Vagina (tissue), 2 donors: ENCODE data around the gene UBA3. TPM values are rescaled to one million over a fixed set of nuclear protein-coding genes. Genes with fewer than 3 reads are reported as not detected.

ENCODE experiments used
- DNase-seq, 2 donors: peaks; one replicate each; pipeline ENCODE4 v3.0.0-alpha.2; 2017; ENCODE audit errors: extremely low spot score in 2 of 2
- H3K27ac ChIP-seq: fragments of 200-600 bp; sonication (generic); one replicate; pipeline ENCODE4 v1.5.1; 2019
- H3K27me3 ChIP-seq: fragments of 200-600 bp; sonication (generic); one replicate; pipeline ENCODE4 v1.5.1; 2019
- H3K36me3 ChIP-seq, 2 donors: fragments of 200-600 bp; sonication (generic); one replicate each; pipeline ENCODE4 v1.5.1; 2017 to 2019
- H3K4me1 ChIP-seq: fragments of 200-600 bp; sonication (generic); one replicate; pipeline ENCODE4 v1.5.1; 2019
- H3K4me3 ChIP-seq, 2 donors: fragments of 200-600 bp; sonication (generic); 1 replicate in 1 of 2; 2 replicates in 1 of 2; pipeline ENCODE4 v1.5.1; 2016 to 2019
- H3K9me3 ChIP-seq: fragments of 200-600 bp; sonication (generic); one replicate; pipeline ENCODE4 v1.5.1; 2019
- POLR2A ChIP-seq, 2 donors: fragments of 450-650 bp; IDR thresholded peaks; one replicate each; pipeline ENCODE4 v1.6.1; 2017; ENCODE audit warnings: antibody characterized with exemption in 2 of 2, mild to moderate bottlenecking in 2 of 2, moderate library complexity in 2 of 2
- POLR2AphosphoS5 ChIP-seq, 2 donors: sonication (generic); formaldehyde crosslinking; IDR thresholded peaks; one replicate each; pipeline ENCODE4 v1.9.0; 2017; ENCODE audit warnings: antibody characterized with exemption in 2 of 2, mild to moderate bottlenecking in 2 of 2, low read depth in 1 of 2; ENCODE audit not compliant: insufficient read depth in 1 of 2
- intact Hi-C: fragments of 100-400 bp; cut with DNase I; formaldehyde crosslinking; loops from one replicate; pipeline ENCODE4 v1.15.1; 2023
- total RNA-seq: library from RNA; depleted of rRNA; stranded (reverse); fragments of >200 nt; gene quantifications from one replicate; pipeline ENCODE4 v1.2.3, GENCODE V29; 2016
- TF ChIP-seq, protein P1 (sequence below), 3 experiments: fragments of 450-650 bp in 2 of 3; fragments of 200-600 bp in 1 of 3; sonication (generic) in 1 of 3; IDR thresholded peaks; one replicate each; pipeline ENCODE4 v1.5.1; 2017 to 2019; ENCODE audit warnings: antibody characterized with exemption in 3 of 3, mild to moderate bottlenecking in 2 of 3, moderate library complexity in 2 of 3

Gene UBA3
- total RNA-seq, 1 donor from 2014 or later, result 84.7 TPM

DNA sequence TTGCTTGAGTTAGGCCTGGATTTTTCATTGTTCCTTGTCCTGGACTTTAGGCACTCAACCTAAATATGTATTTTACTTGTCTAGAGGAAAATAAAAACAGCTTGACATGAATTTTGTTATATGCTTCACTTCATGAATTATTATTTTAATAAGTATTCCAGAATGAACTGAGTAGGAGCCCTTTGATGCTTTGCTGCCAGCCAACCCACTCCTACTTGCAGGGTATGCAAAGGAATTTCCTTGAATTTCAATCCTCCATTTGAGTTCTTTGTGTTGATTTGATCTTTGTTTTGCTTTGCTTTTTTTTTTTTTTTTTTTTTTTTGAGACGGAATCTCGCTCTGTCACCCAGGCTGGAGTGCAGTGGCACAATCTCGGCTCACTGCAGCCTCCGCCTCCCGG lies 16.1 kb upstream of the UBA3 start:
- intact Hi-C loops, result no loop called here
- H3K36me3 ChIP-seq, result no peaks in the 10 kb centered on the region
- H3K27me3 ChIP-seq, result no peaks in the 10 kb centered on the region
- peak overlapping the region; percentile 22 for H3K27ac ChIP-seq
- peaks cover 67% of the 10 kb centered on the region for H3K4me1 ChIP-seq
- DNase-seq, result no peak
- no peaks in the 10 kb centered on the region for H3K9me3 ChIP-seq
- H3K4me3 ChIP-seq, result no peak overlapping the region
- no peak for TF ChIP-seq POLR2A (IDR thresholded peaks at IDR 0.05)

DNA sequence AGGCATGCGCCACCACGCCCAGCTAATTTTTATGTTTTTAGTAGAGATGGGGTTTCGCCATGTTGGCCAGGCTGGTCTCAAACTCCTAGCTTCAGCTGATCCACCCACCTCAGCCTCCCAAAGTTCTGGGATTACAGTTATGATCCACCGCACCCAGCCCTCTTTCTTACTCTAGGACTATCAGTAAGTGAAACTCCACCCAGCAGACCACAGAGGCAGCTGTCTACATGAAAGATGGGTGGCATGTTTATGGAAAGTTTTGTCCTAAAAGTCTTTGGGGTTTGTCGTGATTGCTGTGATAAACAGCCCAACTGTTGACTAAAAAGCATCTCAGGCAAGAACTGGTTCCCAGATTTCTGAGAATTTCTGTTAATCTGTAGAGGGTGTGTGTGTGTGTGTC lies 15.5 kb upstream of the UBA3 start:
- intact Hi-C loops, result no loop called here
- DNase-seq, result no peak
- Histone ChIP-seq H3K36me3 (no peaks in the 10 kb centered on the region), H3K4me1 (peaks cover 74% of the 10 kb centered on the region), H3K4me3 (no peak overlapping the region), H3K9me3 (no peaks in the 10 kb centered on the region), H3K27ac (peak overlapping the region; percentile 22), H3K27me3 (no peaks in the 10 kb centered on the region)
- TF ChIP-seq, protein P1, sequence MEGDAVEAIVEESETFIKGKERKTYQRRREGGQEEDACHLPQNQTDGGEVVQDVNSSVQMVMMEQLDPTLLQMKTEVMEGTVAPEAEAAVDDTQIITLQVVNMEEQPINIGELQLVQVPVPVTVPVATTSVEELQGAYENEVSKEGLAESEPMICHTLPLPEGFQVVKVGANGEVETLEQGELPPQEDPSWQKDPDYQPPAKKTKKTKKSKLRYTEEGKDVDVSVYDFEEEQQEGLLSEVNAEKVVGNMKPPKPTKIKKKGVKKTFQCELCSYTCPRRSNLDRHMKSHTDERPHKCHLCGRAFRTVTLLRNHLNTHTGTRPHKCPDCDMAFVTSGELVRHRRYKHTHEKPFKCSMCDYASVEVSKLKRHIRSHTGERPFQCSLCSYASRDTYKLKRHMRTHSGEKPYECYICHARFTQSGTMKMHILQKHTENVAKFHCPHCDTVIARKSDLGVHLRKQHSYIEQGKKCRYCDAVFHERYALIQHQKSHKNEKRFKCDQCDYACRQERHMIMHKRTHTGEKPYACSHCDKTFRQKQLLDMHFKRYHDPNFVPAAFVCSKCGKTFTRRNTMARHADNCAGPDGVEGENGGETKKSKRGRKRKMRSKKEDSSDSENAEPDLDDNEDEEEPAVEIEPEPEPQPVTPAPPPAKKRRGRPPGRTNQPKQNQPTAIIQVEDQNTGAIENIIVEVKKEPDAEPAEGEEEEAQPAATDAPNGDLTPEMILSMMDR (IDR thresholded peaks at IDR 0.05), result no peak
- TF ChIP-seq POLR2A (IDR thresholded peaks at IDR 0.05) (no peak), POLR2AphosphoS5 (IDR thresholded peaks at IDR 0.05; ENCODE audit: insufficient read depth in 1 of 2, low read depth in 1 of 2) (no peak)

DNA sequence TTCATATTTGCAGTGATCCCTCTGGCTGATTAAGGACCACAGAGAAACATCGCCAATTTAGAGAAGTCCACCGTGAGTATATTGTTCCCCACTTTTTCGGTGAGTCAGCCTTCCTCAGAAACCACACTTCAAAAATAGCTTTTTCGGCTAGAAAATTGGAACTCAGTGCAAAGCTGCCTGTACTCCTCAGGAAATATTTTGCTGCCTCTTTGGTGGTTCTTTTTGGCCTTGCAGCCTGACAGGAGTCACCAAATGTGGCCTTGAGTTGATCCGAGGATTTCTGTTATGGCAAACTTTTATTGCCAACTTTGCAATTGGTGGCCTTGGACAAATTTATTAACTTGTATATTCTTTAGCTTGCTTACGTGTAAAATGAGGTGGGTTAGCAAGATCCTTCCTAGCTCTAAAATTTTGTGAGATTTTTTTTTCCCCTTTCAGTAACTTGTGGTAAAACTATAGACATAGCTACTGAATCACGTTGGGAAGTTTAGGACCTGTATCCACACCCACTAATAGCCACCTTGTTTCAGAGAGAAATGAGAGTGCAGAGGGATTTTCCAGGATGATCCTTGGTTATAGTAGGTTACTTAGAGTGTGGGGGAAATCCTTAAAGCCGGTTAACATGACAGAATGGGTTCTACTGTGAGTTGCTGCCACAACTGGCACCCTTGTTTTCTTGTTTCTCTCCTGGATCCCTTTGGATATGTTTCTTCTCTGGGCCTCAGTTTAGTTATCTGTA lies 14.5 kb upstream of the UBA3 start:
- Histone ChIP-seq H3K4me3 (no peak overlapping the region), H3K27ac (peak overlapping the region; percentile 22), H3K36me3 (no peaks in the 10 kb centered on the region), H3K27me3 (no peaks in the 10 kb centered on the region), H3K4me1 (peaks cover 84% of the 10 kb centered on the region), H3K9me3 (no peaks in the 10 kb centered on the region)
- TF ChIP-seq, protein P1 (IDR thresholded peaks at IDR 0.05), result no peak
- TF ChIP-seq POLR2AphosphoS5 (IDR thresholded peaks at IDR 0.05; ENCODE audit: insufficient read depth in 1 of 2, low read depth in 1 of 2), result no peak
- no peak for TF ChIP-seq POLR2A (IDR thresholded peaks at IDR 0.05)
- intact Hi-C loops, result no loop called here
- no peak for DNase-seq

DNA sequence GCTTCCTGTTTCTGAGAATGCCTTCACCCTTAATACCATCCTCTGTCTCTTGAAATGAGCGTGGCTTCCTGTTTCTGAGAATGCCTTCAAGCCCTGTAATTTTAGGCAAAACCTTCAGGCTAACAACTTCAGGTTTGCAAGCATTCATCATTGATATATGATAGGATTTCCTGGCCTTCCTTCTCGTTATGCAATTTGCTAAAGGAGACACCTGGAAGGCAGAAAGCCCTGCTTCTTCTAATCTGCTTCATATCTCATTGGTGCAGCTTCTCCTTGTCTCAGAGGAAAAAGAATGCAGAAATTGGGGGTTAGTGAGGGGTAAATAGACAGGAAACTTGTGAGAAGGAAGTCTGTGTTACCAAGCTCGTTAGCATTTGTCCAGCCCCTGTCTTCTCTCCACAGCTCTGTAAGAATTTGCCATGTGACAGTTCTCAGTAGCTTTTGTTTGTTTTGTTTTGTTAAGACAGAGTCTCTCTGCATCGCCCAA lies 11.9 kb upstream of the UBA3 start:
- no peak overlapping the region for H3K4me3 ChIP-seq
- intact Hi-C loops, result no loop called here
- no peaks in the 10 kb centered on the region for H3K36me3 ChIP-seq
- peak overlapping the region; percentile 21 for H3K27ac ChIP-seq
- H3K4me1 ChIP-seq, result peaks cover 96% of the 10 kb centered on the region
- no peaks in the 10 kb centered on the region for H3K27me3 ChIP-seq
- TF ChIP-seq POLR2AphosphoS5 (IDR thresholded peaks at IDR 0.05; ENCODE audit: insufficient read depth in 1 of 2, low read depth in 1 of 2), result no peak
- no peak for TF ChIP-seq POLR2A (IDR thresholded peaks at IDR 0.05)
- TF ChIP-seq, protein P1 (IDR thresholded peaks at IDR 0.05), result no peak
- H3K9me3 ChIP-seq, result no peaks in the 10 kb centered on the region
- DNase-seq, result no peak

DNA sequence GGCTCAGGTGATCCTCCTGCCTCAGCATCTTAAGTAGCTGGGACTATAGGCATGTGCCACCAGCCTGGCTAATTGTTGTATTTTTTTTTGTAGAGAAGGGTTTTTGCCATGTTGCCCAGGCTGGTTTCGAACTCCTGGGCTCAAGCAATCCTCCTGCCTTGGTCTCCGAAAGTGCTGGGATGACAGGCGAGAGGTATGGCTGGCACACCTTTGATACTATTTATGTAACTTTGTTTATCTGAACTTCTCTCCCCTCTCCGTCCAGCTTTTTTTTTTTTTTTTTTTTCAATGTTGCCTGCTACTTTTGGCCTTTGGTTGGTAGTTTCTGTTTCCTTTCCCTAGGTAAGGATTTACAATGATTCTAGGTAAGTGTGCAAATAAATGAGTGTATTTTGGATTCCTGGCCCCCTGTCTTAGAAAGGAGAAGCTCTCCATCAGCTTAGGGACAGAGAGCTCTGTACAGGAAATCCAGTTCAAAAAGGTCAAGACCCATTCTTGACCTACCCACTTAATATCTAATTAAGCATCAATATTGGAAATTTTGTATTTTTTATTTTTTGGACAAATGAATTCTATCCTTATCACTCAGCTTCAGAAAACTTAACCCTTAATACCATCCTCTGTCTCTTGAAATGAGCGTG lies 11.3 kb upstream of the UBA3 start:
- Histone ChIP-seq H3K4me1 (peaks cover 96% of the 10 kb centered on the region), H3K4me3 (no peak overlapping the region), H3K9me3 (no peaks in the 10 kb centered on the region), H3K36me3 (no peaks in the 10 kb centered on the region), H3K27me3 (no peaks in the 10 kb centered on the region), H3K27ac (peak overlapping the region; percentile 21)
- no peak for DNase-seq
- intact Hi-C loops, result no loop called here
- TF ChIP-seq, protein P1 (IDR thresholded peaks at IDR 0.05), result no peak
- TF ChIP-seq POLR2AphosphoS5 (IDR thresholded peaks at IDR 0.05; ENCODE audit: insufficient read depth in 1 of 2, low read depth in 1 of 2) (no peak), POLR2A (IDR thresholded peaks at IDR 0.05) (no peak)
